Adrenal gland (tissue), 12 donors: Measurements from ENCODE around the gene HNMT. TPM values are rescaled to one million over a fixed set of nuclear protein-coding genes. Genes with fewer than 3 reads are reported as not detected.

Source experiments
- DNase-seq, 7 donors: peaks; one replicate each; pipeline ENCODE4 v3.0.0-alpha.2; 2019 to 2020
- H3K27ac ChIP-seq, 5 donors: fragments of 200-600 bp; sonication (generic) in 4 of 5; 1 replicate in 3 of 5; 2 replicates in 2 of 5; pipeline versions ENCODE4 v1.5.1 to v1.8.0; 2016 to 2020; ENCODE audit warnings: mild to moderate bottlenecking in 1 of 5
- H3K27me3 ChIP-seq: fragments of 200-600 bp; 2 replicates; pipeline ENCODE4 v1.8.0; 2021
- H3K36me3 ChIP-seq, 2 donors: fragments of 200-600 bp; replicated peaks in 1 of 2; 1 replicate in 1 of 2; 2 replicates in 1 of 2; pipeline versions ENCODE4 v1.5.1 to v1.8.0; 2018 to 2022
- H3K4me1 ChIP-seq, 2 donors: fragments of 200-600 bp; replicated peaks in 1 of 2; 1 replicate in 1 of 2; 2 replicates in 1 of 2; pipeline versions ENCODE4 v1.5.1 to v1.8.0; 2018 to 2021
- H3K4me3 ChIP-seq, 4 donors: fragments of 200-600 bp; sonication (generic) in 3 of 4; one replicate each; pipeline ENCODE4 v1.5.1; 2016 to 2018
- H3K9me3 ChIP-seq, 3 donors: fragments of 200-600 bp; sonication (generic) in 1 of 3; replicated peaks in 1 of 3; 1 replicate in 2 of 3; 2 replicates in 1 of 3; pipeline versions ENCODE4 v1.5.1 to v1.8.0; 2016 to 2021
- POLR2A ChIP-seq, 2 donors: fragments of 450-650 bp; IDR thresholded peaks; one replicate each; pipeline ENCODE4 v1.6.1; 2017; ENCODE audit warnings: antibody characterized with exemption in 2 of 2, mild to moderate bottlenecking in 2 of 2, moderate library complexity in 1 of 2
- WGBS, 4 donors: extraction: QIAGEN DNeasy Blood & Tissue Kit in 2 of 4; methylation state at CpG; one replicate each; pipeline versions ENCODE4 v1.1.5 to v1.1.7; 2013 to 2017; 5-methylcytosine and 5-hydroxymethylcytosine counted together
- intact Hi-C, 2 donors: fragments of 100-400 bp; cut with DNase I; formaldehyde crosslinking; loops; one replicate each; pipeline versions ENCODE4 v1.14.1 to v1.15.0; 2022 to 2023
- polyA plus RNA-seq, 3 donors: library from polyadenylated mRNA; stranded (reverse); fragments of 200-250 nt in 2 of 3; fragments of 350-450 nt in 1 of 3; fragmentation: Illumina TruSeq in 1 of 3; extraction: RNeasy Lipid Tissue Mini Kit (QIAGEN cat#74804) in 1 of 3; gene quantifications; one replicate each; pipeline ENCODE4 v1.2.3, GENCODE V29; 2013 to 2014
- total RNA-seq, 9 donors: library from RNA; depleted of rRNA in 4 of 9; stranded (reverse); fragments of >200 nt in 4 of 9; fragments of 120-200 nt in 1 of 9; fragmentation: NEBNext Ultra II Directional in 1 of 9; extraction: Animal tissue kit (Norgen Biotek cat#: 25700) in 1 of 9; gene quantifications; one replicate each; pipeline versions ENCODE4 v1.1.0 to v1.2.4, GENCODE V29; 2013 to 2023
- TF ChIP-seq, protein P1 (sequence below), 6 experiments: fragments of 450-650 bp in 4 of 6; fragments of 200-600 bp in 2 of 6; sonication (generic) in 1 of 6; IDR thresholded peaks; 1 replicate in 5 of 6; 2 replicates in 1 of 6; pipeline versions ENCODE4 v1.5.1 to v1.8.0; 2016 to 2021; ENCODE audit warnings: antibody characterized with exemption in 6 of 6, mild to moderate bottlenecking in 2 of 6, moderate library complexity in 1 of 6
- donor health status: healthy with polysubstance abuse.
- donor health status: Bipolar disorder and iron deficiency.
- donor health status: DM: yes; HTN: yes; CAD: no.
- donor health status: DM: no; HTN: no; CAD: no.
- donor health status: DM: no; HTN: no; CAD: no.
- donor health status: DM: yes; HTN: yes; CAD: no.

Gene HNMT
- total and polyA plus RNA-seq, 12 donors: 4.5 to 53.7 (median 21.3) TPM

DNA sequence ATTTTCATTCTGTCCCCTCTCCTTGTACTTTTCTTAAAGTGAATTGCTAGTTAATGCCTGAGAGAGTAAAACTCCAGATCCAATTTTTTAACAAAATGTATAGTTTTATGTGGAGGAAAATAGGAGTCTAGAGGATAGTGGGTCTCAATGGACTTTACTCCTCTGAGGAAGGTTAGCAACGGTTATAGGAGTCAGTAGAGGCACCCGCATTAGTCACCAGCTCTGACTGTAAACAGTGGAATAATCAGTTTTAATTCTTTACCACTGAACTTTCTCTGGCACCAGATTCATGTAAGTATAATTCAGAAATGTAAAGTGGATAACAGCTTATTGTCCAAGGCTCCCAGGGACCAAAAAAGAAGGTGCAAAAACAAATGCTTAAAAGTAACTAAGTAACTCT lies 38.7 kb upstream of the HNMT start:
- DNase-seq: no peak
- H3K27ac ChIP-seq: no peak overlapping the region
- H3K4me1 ChIP-seq: no peaks in the 10 kb centered on the region
- WGBS, 4 donors: 80 to 90% (median 85%) methylated on average over 2 of the region's 2 CpGs
- intact Hi-C loops: no loop called here
- H3K4me3 ChIP-seq: no peak overlapping the region
- H3K9me3 ChIP-seq: no peaks in the 10 kb centered on the region
- no peaks in the 10 kb centered on the region for H3K27me3 ChIP-seq
- TF ChIP-seq POLR2A (IDR thresholded peaks at IDR 0.05): no peak
- TF ChIP-seq, protein P1, sequence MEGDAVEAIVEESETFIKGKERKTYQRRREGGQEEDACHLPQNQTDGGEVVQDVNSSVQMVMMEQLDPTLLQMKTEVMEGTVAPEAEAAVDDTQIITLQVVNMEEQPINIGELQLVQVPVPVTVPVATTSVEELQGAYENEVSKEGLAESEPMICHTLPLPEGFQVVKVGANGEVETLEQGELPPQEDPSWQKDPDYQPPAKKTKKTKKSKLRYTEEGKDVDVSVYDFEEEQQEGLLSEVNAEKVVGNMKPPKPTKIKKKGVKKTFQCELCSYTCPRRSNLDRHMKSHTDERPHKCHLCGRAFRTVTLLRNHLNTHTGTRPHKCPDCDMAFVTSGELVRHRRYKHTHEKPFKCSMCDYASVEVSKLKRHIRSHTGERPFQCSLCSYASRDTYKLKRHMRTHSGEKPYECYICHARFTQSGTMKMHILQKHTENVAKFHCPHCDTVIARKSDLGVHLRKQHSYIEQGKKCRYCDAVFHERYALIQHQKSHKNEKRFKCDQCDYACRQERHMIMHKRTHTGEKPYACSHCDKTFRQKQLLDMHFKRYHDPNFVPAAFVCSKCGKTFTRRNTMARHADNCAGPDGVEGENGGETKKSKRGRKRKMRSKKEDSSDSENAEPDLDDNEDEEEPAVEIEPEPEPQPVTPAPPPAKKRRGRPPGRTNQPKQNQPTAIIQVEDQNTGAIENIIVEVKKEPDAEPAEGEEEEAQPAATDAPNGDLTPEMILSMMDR (IDR thresholded peaks at IDR 0.05): no peak
- H3K36me3 ChIP-seq: no peaks in the 10 kb centered on the region

DNA sequence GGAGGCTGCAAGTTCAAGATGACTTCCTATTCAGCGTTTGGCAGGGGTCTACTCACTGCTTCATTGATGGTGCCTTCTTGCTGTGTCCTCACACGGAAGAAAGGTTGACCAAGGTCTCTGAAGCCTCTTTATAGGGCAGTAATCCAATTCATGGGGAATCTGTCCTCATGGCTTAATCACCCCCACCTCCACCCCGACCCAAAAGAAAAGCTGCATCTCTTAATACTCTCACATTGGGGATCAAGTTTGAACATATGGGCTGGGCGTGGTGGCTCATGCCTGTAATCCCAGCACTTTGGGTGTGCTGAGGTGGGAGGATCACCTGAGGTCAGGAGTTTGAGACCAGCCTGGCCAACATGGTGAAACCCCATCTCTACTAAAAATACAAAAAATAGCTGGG lies 36.4 kb upstream of the HNMT start:
- no peak overlapping the region for H3K4me3 ChIP-seq
- no peaks in the 10 kb centered on the region for H3K9me3 ChIP-seq
- no peaks in the 10 kb centered on the region for H3K27me3 ChIP-seq
- no peaks in the 10 kb centered on the region for H3K36me3 ChIP-seq
- H3K4me1 ChIP-seq: no peaks in the 10 kb centered on the region
- 79 to 86% (median 83%) methylated on average over 4 of the region's 4 CpGs for WGBS, 4 donors
- no peak for DNase-seq
- TF ChIP-seq, protein P1 (IDR thresholded peaks at IDR 0.05): no peak
- TF ChIP-seq POLR2A (IDR thresholded peaks at IDR 0.05): no peak
- H3K27ac ChIP-seq: no peak overlapping the region
- intact Hi-C loops: no loop called here

DNA sequence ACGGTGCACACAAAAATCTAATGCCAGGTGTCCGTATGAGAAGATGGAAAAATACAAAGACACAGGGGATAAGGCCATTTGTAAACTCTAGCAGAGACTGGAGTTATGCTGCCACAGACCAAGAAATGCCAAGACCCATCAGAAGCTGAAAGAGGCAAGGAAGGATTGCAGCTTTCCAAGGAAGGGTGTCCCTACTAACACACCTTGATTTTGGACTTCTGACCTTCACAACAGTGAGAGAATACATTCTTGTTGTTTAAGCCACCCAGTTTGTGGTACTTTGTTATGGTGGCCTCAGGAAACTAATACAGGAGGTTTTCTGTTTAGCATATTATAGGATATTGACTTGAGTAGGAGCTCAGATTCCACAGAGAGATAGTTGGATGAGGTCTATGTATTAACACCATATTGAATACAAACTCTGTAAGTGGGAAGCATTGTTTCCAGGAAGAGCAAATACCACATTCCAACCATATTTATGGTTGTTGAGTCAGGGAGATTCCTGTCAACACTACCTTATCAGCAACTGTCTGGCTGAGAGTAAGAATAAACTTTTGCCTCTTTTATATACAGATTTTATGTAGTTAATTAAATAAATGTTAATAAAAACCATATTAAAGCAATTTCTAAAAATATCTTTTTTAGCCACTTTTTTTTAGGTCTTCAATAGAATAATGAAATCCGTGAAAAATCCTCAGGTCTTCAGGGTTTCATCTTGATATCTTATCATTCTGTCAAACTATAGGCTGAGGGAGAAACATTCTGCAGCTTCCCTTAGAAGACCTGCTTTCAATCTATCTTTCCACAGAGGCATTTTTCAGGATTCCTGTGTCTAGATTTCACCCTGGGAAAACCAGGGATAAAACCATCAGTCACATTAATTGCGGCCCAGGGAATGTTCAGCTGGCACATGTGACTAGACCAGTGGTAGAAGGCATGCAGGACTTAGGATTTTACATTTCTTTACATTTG lies 35.4 kb upstream of the HNMT start:
- TF ChIP-seq POLR2A (IDR thresholded peaks at IDR 0.05): no peak
- TF ChIP-seq, protein P1 (IDR thresholded peaks at IDR 0.05): no peak
- no peaks in the 10 kb centered on the region for H3K4me1 ChIP-seq
- no peak overlapping the region for H3K4me3 ChIP-seq
- H3K36me3 ChIP-seq: no peaks in the 10 kb centered on the region
- H3K27me3 ChIP-seq: no peaks in the 10 kb centered on the region
- no peaks in the 10 kb centered on the region for H3K9me3 ChIP-seq
- intact Hi-C loops: no loop called here
- WGBS, 4 donors: 51 to 61% (median 57%) methylated on average over 4 of the region's 4 CpGs
- H3K27ac ChIP-seq: no peak overlapping the region
- DNase-seq: no peak

DNA sequence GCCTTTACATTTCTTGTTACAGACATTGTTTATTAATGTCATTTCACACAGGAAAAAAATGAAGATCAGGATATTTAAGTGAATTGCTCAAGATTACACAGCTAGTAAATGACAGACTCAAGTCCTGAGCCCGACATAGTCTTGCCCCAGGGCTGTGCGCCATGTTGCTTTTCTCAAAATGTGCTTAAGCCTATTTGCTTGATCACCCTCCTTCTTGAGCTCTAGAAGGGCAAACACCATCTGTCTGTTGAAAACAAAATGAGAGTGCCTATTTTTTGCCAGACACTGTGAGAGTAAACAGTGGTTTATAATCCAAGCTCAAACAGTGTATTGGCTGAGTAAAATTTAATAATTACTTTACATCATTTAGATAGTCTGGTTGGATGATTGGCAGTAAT lies 34.8 kb upstream of the HNMT start:
- H3K36me3 ChIP-seq: no peaks in the 10 kb centered on the region
- H3K4me1 ChIP-seq: no peaks in the 10 kb centered on the region
- no peak overlapping the region for H3K27ac ChIP-seq
- DNase-seq: no peak
- no peaks in the 10 kb centered on the region for H3K27me3 ChIP-seq
- WGBS, 4 donors: 47 to 73% (median 69%) methylated on average over 2 of the region's 2 CpGs
- no peak for TF ChIP-seq POLR2A (IDR thresholded peaks at IDR 0.05)
- TF ChIP-seq, protein P1 (IDR thresholded peaks at IDR 0.05): no peak
- intact Hi-C loops: no loop called here
- no peak overlapping the region for H3K4me3 ChIP-seq
- H3K9me3 ChIP-seq: no peaks in the 10 kb centered on the region
